RWPE1 (cell line): ENCODE data around the gene RPS3A.

Experiments used
- CTCF ChIA-PET: fragments of 350-600 bp; sonication (Branson Sonifier 250); formaldehyde crosslinking; extraction: SDS; loops from one replicate; lab custom pipeline; 2021; lab: Yijun Ruan, JAX
- POLR2A ChIA-PET: fragments of 400-600 bp; formaldehyde crosslinking; extraction: SDS; loops from one replicate; lab custom pipeline; 2020; ENCODE audit warnings: antibody characterized with exemption; ENCODE audit not compliant: low non-redundant PET; lab: Yijun Ruan, JAX
- DNase-seq: peaks from one replicate; pipeline ENCODE4 v3.0.0; 2012; ENCODE audit warnings: low spot score
- H3K27ac ChIP-seq: fragments of 450-650 bp; 2 replicates; pipeline ENCODE4 v1.5.1; 2017
- TF ChIP-seq, protein P1 (sequence below): fragments of 450-650 bp; conservative IDR thresholded peaks from 2 replicates; pipeline ENCODE4 v1.5.1; 2017; ENCODE audit warnings: low read depth, mild to moderate bottlenecking

Gene RPS3A

DNA sequence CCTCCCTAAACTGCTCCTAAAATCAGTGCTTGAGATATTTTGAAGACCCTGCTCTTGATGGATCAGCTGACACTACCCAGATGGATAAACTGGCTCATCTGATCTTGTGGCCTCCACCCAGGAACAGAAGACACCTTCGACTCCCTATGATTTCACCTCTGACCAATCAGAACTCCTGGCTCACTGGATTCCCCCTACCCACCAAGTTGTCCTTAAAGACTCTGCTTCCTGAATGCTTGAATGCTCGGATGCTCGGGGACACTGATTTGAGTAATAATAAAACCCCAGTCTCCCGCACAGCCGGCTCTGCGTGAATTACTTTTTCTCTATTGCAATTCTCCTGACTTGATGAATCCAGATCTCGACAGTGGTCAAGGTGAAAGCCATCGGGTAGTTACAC, 12.0 kb upstream of the RPS3A start:
- no peak overlapping the region for H3K27ac ChIP-seq
- ChIA-PET POLR2A (no interaction called here), CTCF (no interaction called here)
- DNase-seq, result no peak
- TF ChIP-seq, protein P1, sequence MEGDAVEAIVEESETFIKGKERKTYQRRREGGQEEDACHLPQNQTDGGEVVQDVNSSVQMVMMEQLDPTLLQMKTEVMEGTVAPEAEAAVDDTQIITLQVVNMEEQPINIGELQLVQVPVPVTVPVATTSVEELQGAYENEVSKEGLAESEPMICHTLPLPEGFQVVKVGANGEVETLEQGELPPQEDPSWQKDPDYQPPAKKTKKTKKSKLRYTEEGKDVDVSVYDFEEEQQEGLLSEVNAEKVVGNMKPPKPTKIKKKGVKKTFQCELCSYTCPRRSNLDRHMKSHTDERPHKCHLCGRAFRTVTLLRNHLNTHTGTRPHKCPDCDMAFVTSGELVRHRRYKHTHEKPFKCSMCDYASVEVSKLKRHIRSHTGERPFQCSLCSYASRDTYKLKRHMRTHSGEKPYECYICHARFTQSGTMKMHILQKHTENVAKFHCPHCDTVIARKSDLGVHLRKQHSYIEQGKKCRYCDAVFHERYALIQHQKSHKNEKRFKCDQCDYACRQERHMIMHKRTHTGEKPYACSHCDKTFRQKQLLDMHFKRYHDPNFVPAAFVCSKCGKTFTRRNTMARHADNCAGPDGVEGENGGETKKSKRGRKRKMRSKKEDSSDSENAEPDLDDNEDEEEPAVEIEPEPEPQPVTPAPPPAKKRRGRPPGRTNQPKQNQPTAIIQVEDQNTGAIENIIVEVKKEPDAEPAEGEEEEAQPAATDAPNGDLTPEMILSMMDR, result no peak

- DNase-seq, result no peak
- TF ChIP-seq, protein P1, result no peak
- no peak overlapping the region for H3K27ac ChIP-seq
- POLR2A ChIA-PET, result no interaction called here
- CTCF ChIA-PET, result interaction anchor here (0.6 kb wide), 1 partner anchor 1288 kb away, joined by 3 read pairs; no protein-coding TSS in a partner anchor
Measured at GRCh38 chr4:151091047-151091446, 8.4 kb upstream of the RPS3A start.

DNA sequence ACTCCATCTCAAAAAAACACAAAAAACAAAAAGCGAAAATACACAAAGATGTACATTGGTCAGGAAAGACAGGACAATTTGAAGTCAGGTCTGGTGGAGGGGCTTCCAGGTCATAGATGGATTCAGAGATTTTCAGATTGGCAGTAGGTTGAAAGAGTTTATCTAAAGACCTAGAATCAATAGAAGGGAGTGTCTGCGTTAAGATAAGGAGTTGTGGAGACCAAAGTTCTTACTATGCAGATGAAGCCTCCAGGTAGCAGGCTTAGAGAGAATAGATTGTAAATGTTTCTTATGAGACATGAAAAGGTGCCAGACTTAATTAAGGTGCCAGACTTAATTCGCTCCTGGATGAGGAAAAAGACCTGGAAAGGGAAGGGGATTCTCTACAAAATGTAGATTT, 6.9 kb upstream of the RPS3A start:
- no peak overlapping the region for H3K27ac ChIP-seq
- CTCF ChIA-PET, result no interaction called here
- POLR2A ChIA-PET, result no interaction called here
- no peak for DNase-seq
- TF ChIP-seq, protein P1, result no peak

DNA sequence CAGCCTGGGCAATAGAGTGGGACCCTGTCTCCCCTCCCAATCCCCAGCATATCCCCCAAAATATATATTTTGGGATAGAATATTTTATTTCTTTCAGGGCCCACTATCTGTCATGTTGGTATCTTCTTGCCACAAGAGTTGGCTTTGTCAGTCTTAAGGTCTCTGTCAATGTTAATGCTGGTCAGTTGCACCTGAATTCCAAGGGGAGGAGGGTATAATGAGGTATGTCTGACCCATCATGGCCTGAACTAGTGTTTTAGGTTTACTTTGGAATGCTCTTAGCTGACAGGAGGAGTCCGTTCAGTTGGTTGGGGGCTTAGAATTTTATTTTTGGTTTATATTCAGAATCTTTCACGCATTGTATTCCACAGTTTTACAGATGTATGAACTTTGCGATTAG, 6.2 kb upstream of the RPS3A start:
- TF ChIP-seq, protein P1, result no peak
- no peak for DNase-seq
- CTCF ChIA-PET, result no interaction called here
- H3K27ac ChIP-seq, result no peak overlapping the region
- POLR2A ChIA-PET, result no interaction called here

- TF ChIP-seq, protein P1, result no peak
- ChIA-PET POLR2A (no interaction called here), CTCF (no interaction called here)
Measured at GRCh38 chr4:151094290-151094751, 5.1 kb upstream of the RPS3A start.

DNA sequence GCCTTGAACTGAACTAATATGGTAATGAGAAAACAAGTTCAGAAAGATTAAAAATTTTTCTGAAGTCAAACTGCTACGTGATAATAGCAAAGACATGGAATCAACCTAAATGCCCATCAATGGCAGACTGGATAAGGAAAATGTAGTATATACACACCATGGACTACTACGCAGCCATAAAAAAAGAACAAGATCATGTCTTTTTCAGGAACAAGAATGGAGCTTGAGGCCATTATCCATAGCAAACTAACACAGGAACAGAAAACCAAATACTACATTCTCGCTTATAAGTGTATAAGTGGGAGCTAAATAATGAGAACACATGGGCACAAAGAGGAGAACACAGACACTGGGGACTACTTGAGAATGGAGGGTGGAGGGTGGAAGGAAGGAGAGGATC, 4.3 kb upstream of the RPS3A start:
- ChIA-PET POLR2A (no interaction called here), CTCF (no interaction called here)
- no peak for DNase-seq

More at GRCh38 chr4:151094290-151094751, 5.1 kb upstream of the RPS3A start:
- no peak for DNase-seq
- no peak overlapping the region for H3K27ac ChIP-seq

More for the DNA sequence above, 4.3 kb upstream of the RPS3A start:
- TF ChIP-seq, protein P1, result no peak
- no peak overlapping the region for H3K27ac ChIP-seq
